GM19324 (cell line): Measurements from ENCODE around the gene CAND1.
"Not testable (repeated sequence)": the region's sequence is repeated elsewhere in the genome, so short reads cannot be mapped to it uniquely, and the experiment has no call there.

Experiments used
- ATAC-seq: cut with Tn5 transposase; IDR thresholded peaks from one replicate; pipeline ENCODE4 v1.9.1; 2021; ENCODE audit warnings: mild to moderate bottlenecking, moderate library complexity; ENCODE audit not compliant: unreplicated experiment, low FRiP score

Gene CAND1

DNA sequence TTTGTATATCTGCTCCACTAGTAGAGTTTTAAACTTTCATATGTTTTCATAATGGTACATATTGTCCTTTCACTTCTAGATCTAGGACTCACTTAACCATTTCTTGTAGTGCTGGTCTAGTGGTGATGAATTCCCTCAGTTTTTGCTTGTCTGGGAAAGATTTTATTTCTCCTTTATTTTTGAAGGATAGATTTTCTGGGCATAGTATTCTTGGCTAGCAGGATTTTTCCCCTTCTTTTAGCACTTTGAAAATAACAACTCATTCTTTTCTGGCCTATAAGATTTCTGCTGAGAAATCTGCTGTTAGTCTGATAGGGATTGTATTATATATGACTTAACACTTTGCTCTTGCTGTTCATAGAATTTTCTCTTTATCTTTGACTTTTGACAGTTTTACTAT, 69.3 kb downstream of the CAND1 start:
- no peak for ATAC-seq

DNA sequence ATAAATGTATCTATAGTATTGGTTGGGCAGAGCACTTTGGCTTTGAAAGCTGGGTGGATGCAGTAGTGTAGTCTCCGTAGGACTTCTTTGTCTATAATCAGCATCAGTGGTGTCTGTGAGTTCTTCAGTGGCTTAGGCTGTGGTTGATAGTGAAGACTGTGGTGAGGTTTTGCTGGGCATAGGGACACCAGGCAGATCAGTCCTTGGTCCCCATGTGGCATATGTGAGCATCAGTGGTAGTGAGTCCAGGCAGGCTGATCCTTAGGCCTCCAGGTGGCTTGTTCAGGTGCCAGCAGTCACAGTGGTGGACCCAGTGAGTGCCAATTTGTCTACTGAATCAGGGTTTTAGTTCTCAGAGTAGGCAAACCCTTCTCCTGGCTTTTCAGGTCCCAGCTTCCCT, 70.4 kb downstream of the CAND1 start:
- no peak for ATAC-seq

- ATAC-seq, result not testable (repeated sequence)
These were observed 71.9 kb downstream of the CAND1 start for GRCh38 chr12:67341086-67341485.

DNA sequence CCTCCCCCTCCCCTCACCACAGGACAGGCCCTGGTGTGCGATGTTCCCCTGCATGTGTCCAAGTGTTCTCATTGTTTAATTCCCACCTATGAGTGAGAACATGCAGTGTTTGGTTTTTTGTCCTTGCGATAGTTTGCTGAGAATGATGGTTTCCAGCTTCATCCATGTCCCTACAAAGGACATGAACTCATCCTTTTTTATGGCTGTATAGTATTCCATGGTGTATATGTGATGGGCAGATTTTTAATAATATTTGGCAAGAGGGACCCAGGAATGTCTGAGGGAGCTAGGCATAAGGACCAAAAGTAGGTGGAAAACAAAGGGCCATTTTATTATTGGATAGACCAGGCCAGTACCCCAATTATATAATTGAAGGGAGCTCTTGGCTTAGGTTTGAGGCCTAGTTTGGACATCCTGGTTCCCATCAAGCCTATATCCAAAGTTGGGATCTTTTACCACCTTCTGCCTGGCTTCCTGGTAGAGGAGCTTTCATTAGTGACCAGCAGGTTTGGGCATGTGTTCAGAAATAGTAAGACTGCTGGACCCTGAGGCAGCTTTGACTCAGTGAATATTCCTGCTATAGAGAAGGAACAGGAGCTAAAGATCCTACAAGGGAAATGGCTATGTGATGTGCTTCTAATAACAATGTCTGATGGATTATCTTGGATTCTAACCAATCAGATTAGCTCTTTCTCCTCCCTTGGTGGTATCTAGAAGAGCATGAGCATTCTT, 76.0 kb downstream of the CAND1 start:
- ATAC-seq, result no peak

- no peak for ATAC-seq
These were observed 79.5 kb downstream of the CAND1 start for GRCh38 chr12:67348683-67349082.

DNA sequence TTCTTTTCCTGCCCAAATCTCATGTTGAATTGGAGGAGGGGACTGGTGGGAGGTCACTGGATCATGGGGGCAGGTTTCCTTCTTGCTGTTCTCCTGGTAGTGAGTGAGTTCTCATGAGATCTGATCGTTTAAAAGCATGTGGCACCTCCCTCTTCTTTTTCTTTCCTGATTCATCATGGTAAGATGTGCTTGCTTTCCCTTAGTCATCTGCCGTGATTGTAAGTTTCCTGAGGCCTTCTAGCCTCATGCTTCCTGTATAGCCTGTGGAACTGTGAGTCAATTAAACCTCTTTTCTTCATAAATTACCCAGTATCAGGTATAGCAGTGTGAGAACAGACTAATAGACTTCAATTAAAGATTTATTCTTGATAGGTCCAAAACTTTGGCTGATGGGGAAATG, 83.5 kb downstream of the CAND1 start:
- no peak for ATAC-seq

- no peak for ATAC-seq
These were observed 85.2 kb downstream of the CAND1 start for GRCh38 chr12:67354322-67354721.

DNA sequence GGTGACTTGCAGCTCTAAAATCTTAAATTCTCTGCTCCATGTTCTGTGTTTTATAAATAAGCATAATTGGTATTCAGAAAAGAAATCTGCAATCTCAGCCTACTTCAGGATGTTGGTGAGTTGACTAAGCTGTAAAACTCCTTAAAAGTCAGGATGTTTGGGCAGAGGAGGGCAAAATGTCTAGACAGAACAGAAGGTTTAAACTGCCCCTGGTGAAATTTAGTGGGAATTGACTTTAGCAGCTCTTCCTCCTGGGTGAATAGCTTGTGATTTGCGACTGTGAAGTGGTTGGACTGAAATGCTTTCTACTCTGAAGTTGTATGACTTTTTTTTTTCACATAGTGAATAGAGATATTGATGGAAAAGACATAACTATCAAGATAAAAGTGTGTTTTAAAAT, 85.8 kb downstream of the CAND1 start:
- no peak for ATAC-seq

GRCh38 chr12:67355428-67356379, 86.5 kb downstream of the CAND1 start:
- ATAC-seq, result no peak

- ATAC-seq, result no peak
These were observed 87.2 kb downstream of the CAND1 start for GRCh38 chr12:67356380-67356774.

DNA sequence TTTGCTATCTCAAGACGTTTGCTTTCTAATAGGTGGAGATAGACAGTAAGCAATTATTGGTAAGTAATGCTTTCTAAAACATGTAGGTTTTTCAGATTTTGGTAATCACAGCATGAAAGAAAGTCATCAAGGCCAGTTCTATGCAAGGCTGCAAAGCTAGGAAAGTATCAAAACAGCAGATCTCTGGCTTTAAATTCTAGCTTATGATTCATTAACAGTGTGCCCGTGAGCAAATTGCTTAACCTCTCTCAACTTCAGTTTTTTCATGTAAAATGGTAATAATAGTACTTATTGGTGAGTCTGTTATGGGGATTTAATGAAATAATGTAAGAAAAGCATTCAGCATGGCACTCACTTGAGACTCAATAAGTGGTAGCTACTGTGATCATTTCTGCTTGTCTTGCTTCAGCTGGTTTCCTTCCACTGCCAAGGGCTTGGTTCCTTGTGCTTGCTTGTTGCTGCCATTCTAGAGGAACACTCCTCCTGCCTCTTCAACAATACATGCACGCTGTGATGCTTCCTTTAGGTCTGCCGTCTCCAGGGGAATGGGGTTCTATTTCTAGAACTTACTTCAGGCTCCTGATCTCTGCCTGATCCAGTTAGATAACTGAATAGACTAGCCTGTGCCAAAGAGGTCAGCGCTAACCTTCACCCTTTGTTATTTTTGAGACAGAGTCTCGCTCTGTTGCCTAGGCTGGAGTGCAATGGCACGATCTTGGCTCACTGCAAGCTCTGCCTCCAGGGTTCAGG, 88.4 kb downstream of the CAND1 start:
- no peak for ATAC-seq

- no peak for ATAC-seq
These were observed 89.7 kb downstream of the CAND1 start for GRCh38 chr12:67358781-67359338.

DNA sequence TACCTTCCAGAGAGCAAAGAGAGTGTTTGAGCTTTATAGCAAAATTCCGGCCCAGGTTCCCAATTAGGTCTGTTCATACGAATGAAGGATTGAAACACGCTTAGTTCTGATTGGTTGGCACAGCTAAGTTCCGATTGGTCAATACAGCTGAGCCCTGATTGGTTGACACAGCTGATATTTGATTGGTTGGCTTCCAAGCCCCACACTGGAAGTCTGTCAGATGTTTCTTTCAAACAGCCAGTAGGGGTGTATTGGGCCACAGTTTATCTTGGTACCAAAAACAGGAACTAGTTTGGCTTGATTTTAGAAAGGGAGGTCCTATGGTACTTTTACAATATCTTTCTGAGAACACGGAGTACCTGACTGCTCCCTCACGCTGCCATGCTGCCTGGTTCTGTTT, 93.4 kb downstream of the CAND1 start:
- no peak for ATAC-seq

- ATAC-seq, result no peak
These were observed 95.1 kb downstream of the CAND1 start for GRCh38 chr12:67364228-67364627.

GRCh38 chr12:67365131-67365530, 96.0 kb downstream of the CAND1 start:
- ATAC-seq, result no peak

GRCh38 chr12:67367843-67368242, 98.7 kb downstream of the CAND1 start:
- ATAC-seq, result no peak
